Activated T-cell treated with anti-CD3 and anti-CD28 coated beads, Interleukin-2, amount 50 U/mL, for 24 hours (primary cell): ENCODE results near the gene GABRG3.

Experiments
- DNase-seq: peaks from one replicate; pipeline ENCODE4 v3.0.0-alpha.2; 2020
- H3K27ac Mint-ChIP-seq: 2 replicates; pipeline ENCODE4 v1.8.0; 2020; ENCODE audit warnings: mild to moderate bottlenecking, mixed read lengths
- H3K27me3 Mint-ChIP-seq: 2 replicates; pipeline ENCODE4 v1.8.0; 2020; ENCODE audit warnings: mixed read lengths
- H3K36me3 Mint-ChIP-seq: 2 replicates; pipeline ENCODE4 v1.8.0; 2020; ENCODE audit warnings: low read depth, mixed read lengths
- H3K4me1 Mint-ChIP-seq: 2 replicates; pipeline ENCODE4 v1.8.0; 2020; ENCODE audit warnings: low read depth, mixed read lengths
- H3K4me3 Mint-ChIP-seq: 2 replicates; pipeline ENCODE4 v1.8.0; 2020; ENCODE audit warnings: mild to moderate bottlenecking, moderate library complexity, mixed read lengths
- H3K9me3 Mint-ChIP-seq: 2 replicates; pipeline ENCODE4 v1.8.0; 2020; ENCODE audit warnings: mixed read lengths

Gene GABRG3

GRCh38 chr15:27464941-27465612 is 494.1 kb downstream of the GABRG3 start:
- H3K4me3 Mint-ChIP-seq: no peak overlapping the region
- no peaks in the 10 kb centered on the region for H3K4me1 Mint-ChIP-seq
- no peak for DNase-seq
- no peaks in the 10 kb centered on the region for H3K27me3 Mint-ChIP-seq
- H3K36me3 Mint-ChIP-seq: no peaks in the 10 kb centered on the region
- peaks cover 5% of the 10 kb centered on the region for H3K9me3 Mint-ChIP-seq
- no peak overlapping the region for H3K27ac Mint-ChIP-seq

- no peaks in the 10 kb centered on the region for H3K4me1 Mint-ChIP-seq
- no peaks in the 10 kb centered on the region for H3K27me3 Mint-ChIP-seq
- no peak for DNase-seq
- no peak overlapping the region for H3K27ac Mint-ChIP-seq
- no peaks in the 10 kb centered on the region for H3K9me3 Mint-ChIP-seq
- no peaks in the 10 kb centered on the region for H3K36me3 Mint-ChIP-seq
- no peak overlapping the region for H3K4me3 Mint-ChIP-seq
Observed at GRCh38 chr15:27466758-27467157, 495.8 kb downstream of the GABRG3 start.

GRCh38 chr15:27468151-27468591 is 497.2 kb downstream of the GABRG3 start:
- H3K9me3 Mint-ChIP-seq: peaks cover 2% of the 10 kb centered on the region
- DNase-seq: no peak
- no peak overlapping the region for H3K27ac Mint-ChIP-seq
- no peaks in the 10 kb centered on the region for H3K36me3 Mint-ChIP-seq
- no peak overlapping the region for H3K4me3 Mint-ChIP-seq
- H3K4me1 Mint-ChIP-seq: no peaks in the 10 kb centered on the region
- H3K27me3 Mint-ChIP-seq: no peaks in the 10 kb centered on the region

- H3K27ac Mint-ChIP-seq: no peak overlapping the region
- no peaks in the 10 kb centered on the region for H3K27me3 Mint-ChIP-seq
Observed at GRCh38 chr15:27473845-27474244, 502.9 kb downstream of the GABRG3 start.

GRCh38 chr15:27475395-27475794 is 504.4 kb downstream of the GABRG3 start:
- H3K4me1 Mint-ChIP-seq: no peaks in the 10 kb centered on the region
- no peak overlapping the region for H3K4me3 Mint-ChIP-seq
- H3K27me3 Mint-ChIP-seq: no peaks in the 10 kb centered on the region

More at GRCh38 chr15:27473845-27474244, 502.9 kb downstream of the GABRG3 start:
- H3K36me3 Mint-ChIP-seq: no peaks in the 10 kb centered on the region
- H3K4me3 Mint-ChIP-seq: no peak overlapping the region
- no peaks in the 10 kb centered on the region for H3K4me1 Mint-ChIP-seq
- DNase-seq: no peak
- peaks cover 8% of the 10 kb centered on the region for H3K9me3 Mint-ChIP-seq

GRCh38 chr15:27479296-27480140 is 508.5 kb downstream of the GABRG3 start:
- H3K27ac Mint-ChIP-seq: no peak overlapping the region
- DNase-seq: no peak
- no peaks in the 10 kb centered on the region for H3K4me1 Mint-ChIP-seq
- no peaks in the 10 kb centered on the region for H3K36me3 Mint-ChIP-seq
- no peak overlapping the region for H3K4me3 Mint-ChIP-seq
- no peaks in the 10 kb centered on the region for H3K27me3 Mint-ChIP-seq
- H3K9me3 Mint-ChIP-seq: peaks cover 19% of the 10 kb centered on the region

More at GRCh38 chr15:27475395-27475794, 504.4 kb downstream of the GABRG3 start:
- H3K9me3 Mint-ChIP-seq: peaks cover 11% of the 10 kb centered on the region
- no peak for DNase-seq
- H3K27ac Mint-ChIP-seq: no peak overlapping the region
- no peaks in the 10 kb centered on the region for H3K36me3 Mint-ChIP-seq

- Mint-ChIP-seq H3K9me3 (peaks cover 21% of the 10 kb centered on the region), H3K36me3 (no peaks in the 10 kb centered on the region), H3K27me3 (no peaks in the 10 kb centered on the region), H3K27ac (no peak overlapping the region), H3K4me3 (no peak overlapping the region), H3K4me1 (no peaks in the 10 kb centered on the region)
- no peak for DNase-seq
Observed at GRCh38 chr15:27480141-27480530, 509.2 kb downstream of the GABRG3 start.

GRCh38 chr15:27480642-27481041 is 509.7 kb downstream of the GABRG3 start:
- Mint-ChIP-seq H3K4me1 (no peaks in the 10 kb centered on the region), H3K36me3 (no peaks in the 10 kb centered on the region), H3K27ac (no peak overlapping the region), H3K27me3 (no peaks in the 10 kb centered on the region), H3K9me3 (peaks cover 22% of the 10 kb centered on the region), H3K4me3 (no peak overlapping the region)
- DNase-seq: no peak

GRCh38 chr15:27481768-27482167 is 510.8 kb downstream of the GABRG3 start:
- no peak overlapping the region for H3K4me3 Mint-ChIP-seq
- no peaks in the 10 kb centered on the region for H3K36me3 Mint-ChIP-seq
- H3K27me3 Mint-ChIP-seq: no peaks in the 10 kb centered on the region
- no peaks in the 10 kb centered on the region for H3K4me1 Mint-ChIP-seq
- H3K27ac Mint-ChIP-seq: no peak overlapping the region
- H3K9me3 Mint-ChIP-seq: peaks cover 22% of the 10 kb centered on the region
- DNase-seq: no peak

- Mint-ChIP-seq H3K4me1 (no peaks in the 10 kb centered on the region), H3K9me3 (peaks cover 20% of the 10 kb centered on the region), H3K27ac (no peak overlapping the region), H3K27me3 (no peaks in the 10 kb centered on the region), H3K4me3 (no peak overlapping the region), H3K36me3 (no peaks in the 10 kb centered on the region)
- no peak for DNase-seq
Observed at GRCh38 chr15:27482287-27482686, 511.3 kb downstream of the GABRG3 start.

- no peaks in the 10 kb centered on the region for H3K36me3 Mint-ChIP-seq
- no peak overlapping the region for H3K4me3 Mint-ChIP-seq
- no peak for DNase-seq
- H3K4me1 Mint-ChIP-seq: no peaks in the 10 kb centered on the region
- H3K27ac Mint-ChIP-seq: no peak overlapping the region
- H3K27me3 Mint-ChIP-seq: no peaks in the 10 kb centered on the region
- H3K9me3 Mint-ChIP-seq: peaks cover 20% of the 10 kb centered on the region
Observed at GRCh38 chr15:27483124-27483523, 512.1 kb downstream of the GABRG3 start.

GRCh38 chr15:27485265-27485664 is 514.3 kb downstream of the GABRG3 start:
- DNase-seq: no peak
- H3K36me3 Mint-ChIP-seq: no peaks in the 10 kb centered on the region
- H3K27me3 Mint-ChIP-seq: no peaks in the 10 kb centered on the region
- peaks cover 18% of the 10 kb centered on the region for H3K9me3 Mint-ChIP-seq
- H3K4me1 Mint-ChIP-seq: no peaks in the 10 kb centered on the region
- no peak overlapping the region for H3K27ac Mint-ChIP-seq
- no peak overlapping the region for H3K4me3 Mint-ChIP-seq

- Mint-ChIP-seq H3K4me3 (no peak overlapping the region), H3K27ac (no peak overlapping the region), H3K9me3 (peaks cover 22% of the 10 kb centered on the region), H3K27me3 (no peaks in the 10 kb centered on the region), H3K36me3 (no peaks in the 10 kb centered on the region), H3K4me1 (no peaks in the 10 kb centered on the region)
- DNase-seq: no peak
Observed at GRCh38 chr15:27486051-27486450, 515.1 kb downstream of the GABRG3 start.

- H3K9me3 Mint-ChIP-seq: peaks cover 24% of the 10 kb centered on the region
- no peak overlapping the region for H3K27ac Mint-ChIP-seq
- H3K27me3 Mint-ChIP-seq: no peaks in the 10 kb centered on the region
- no peak overlapping the region for H3K4me3 Mint-ChIP-seq
- H3K36me3 Mint-ChIP-seq: no peaks in the 10 kb centered on the region
- no peak for DNase-seq
- no peaks in the 10 kb centered on the region for H3K4me1 Mint-ChIP-seq
Observed at GRCh38 chr15:27486683-27487647, 516.0 kb downstream of the GABRG3 start.
